Central memory CD8-positive, alpha-beta T cell (primary cell): ENCODE measurements around the gene STARD3.

ENCODE experiments used
- ATAC-seq: fragments of 150-1000 bp; cut with Tn5 transposase; replicated peaks from 2 replicates; pipeline ENCODE4 v1.10.0; 2022; ENCODE audit warnings: mild to moderate bottlenecking, moderate FRiP score, moderate number of reproducible peaks; ENCODE audit not compliant: poor library complexity, severe bottlenecking; ENCODE audit errors: extremely low read depth
- DNase-seq, 2 donors: peaks; one replicate each; pipeline ENCODE4 v3.0.0; 2021; ENCODE audit warnings: low spot score in 2 of 2
- H3K27ac Mint-ChIP-seq: one replicate; pipeline ENCODE4 v1.8.0; 2022; ENCODE audit warnings: low read depth, mild to moderate bottlenecking, moderate library complexity, mixed read lengths
- H3K27me3 Mint-ChIP-seq: one replicate; pipeline ENCODE4 v1.8.0; 2022; ENCODE audit warnings: mixed read lengths
- H3K36me3 Mint-ChIP-seq: one replicate; pipeline ENCODE4 v1.8.0; 2022; ENCODE audit warnings: mild to moderate bottlenecking, moderate library complexity, mixed read lengths; ENCODE audit not compliant: insufficient read depth
- H3K4me1 Mint-ChIP-seq: one replicate; pipeline ENCODE4 v1.8.0; 2022; ENCODE audit warnings: mixed read lengths
- H3K4me3 Mint-ChIP-seq: one replicate; pipeline ENCODE4 v1.8.0; 2022; ENCODE audit warnings: mild to moderate bottlenecking, moderate library complexity, mixed read lengths
- H3K9me3 Mint-ChIP-seq: one replicate; pipeline ENCODE4 v1.8.0; 2022; ENCODE audit warnings: mixed read lengths

Gene STARD3

DNA sequence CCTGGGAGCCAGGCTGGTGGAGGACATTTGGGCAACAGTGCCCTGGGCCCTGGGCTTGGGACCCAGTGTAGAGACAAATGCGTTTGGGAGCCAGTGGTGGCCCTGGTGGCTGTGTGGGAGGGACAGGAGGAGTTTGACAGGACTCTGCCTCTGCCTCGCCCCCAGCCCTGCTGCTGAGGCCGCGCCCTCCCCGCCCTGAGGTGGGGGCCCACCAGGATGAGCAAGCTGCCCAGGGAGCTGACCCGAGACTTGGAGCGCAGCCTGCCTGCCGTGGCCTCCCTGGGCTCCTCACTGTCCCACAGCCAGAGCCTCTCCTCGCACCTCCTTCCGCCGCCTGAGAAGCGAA is 16.3 kb downstream of the STARD3 start:
- DNase-seq = no peak
- no peak for ATAC-seq
- Mint-ChIP-seq H3K27me3 (no peaks in the 10 kb centered on the region), H3K4me3 (no peak overlapping the region), H3K36me3 (peaks cover 18% of the 10 kb centered on the region), H3K9me3 (no peaks in the 10 kb centered on the region), H3K4me1 (peaks cover 39% of the 10 kb centered on the region), H3K27ac (peak overlapping the region; percentile 87)

DNA sequence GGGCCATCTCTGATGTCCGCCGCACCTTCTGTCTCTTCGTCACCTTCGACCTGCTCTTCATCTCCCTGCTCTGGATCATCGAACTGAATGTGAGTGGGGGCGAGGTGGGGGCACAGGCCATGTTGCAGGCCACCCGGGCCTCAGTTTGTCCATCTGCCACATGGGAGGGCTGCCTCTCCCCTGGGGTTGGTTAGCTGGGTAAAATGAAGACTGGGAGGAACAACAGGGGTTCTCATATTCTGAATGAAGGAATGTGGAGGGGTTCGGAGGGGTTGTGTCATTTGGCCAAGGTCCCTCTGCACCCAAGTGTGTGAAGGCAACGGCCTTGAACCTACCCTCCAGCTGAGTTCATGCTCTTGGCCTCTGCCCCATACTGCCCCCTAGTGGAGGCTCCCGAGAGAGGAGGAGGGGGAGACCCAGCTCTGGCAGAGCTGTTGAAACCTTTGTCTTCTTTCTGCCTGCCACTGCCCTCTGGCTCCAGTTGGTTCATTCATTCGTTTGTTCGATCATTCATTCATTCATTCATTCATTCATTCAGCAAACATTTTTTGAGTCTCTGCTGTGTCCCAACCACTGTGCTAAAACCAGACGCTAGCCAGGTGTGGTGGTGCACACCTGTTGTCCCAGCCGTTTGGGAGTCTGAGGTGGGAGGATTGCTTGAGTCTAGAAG is 16.9 kb downstream of the STARD3 start:
- DNase-seq = peak; percentile 68 to 79
- no peaks in the 10 kb centered on the region for H3K9me3 Mint-ChIP-seq

DNA sequence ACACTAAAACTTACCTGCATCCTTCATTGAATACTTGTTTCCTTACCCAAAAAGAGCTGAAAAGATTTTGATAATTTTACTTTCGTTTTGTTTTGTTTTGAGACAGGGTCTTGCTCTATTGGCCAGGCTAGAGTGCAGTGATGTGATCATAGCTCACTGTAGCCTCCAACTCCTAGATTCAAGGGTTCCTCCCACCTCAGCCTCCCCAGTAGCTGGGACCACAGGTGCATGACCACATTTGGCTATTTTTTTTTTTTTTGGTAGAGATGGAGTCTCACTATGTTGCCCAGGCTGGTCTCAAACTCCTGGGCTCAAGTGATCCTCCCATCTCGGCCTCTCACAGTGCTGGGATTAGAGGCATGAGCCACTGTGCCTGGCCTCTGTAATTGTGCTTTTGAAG is 18.2 kb downstream of the STARD3 start:
- peaks cover 26% of the 10 kb centered on the region for H3K4me1 Mint-ChIP-seq
- H3K9me3 Mint-ChIP-seq = no peaks in the 10 kb centered on the region
- no peaks in the 10 kb centered on the region for H3K27me3 Mint-ChIP-seq
- DNase-seq (no peak), ATAC-seq (no peak)
- peaks cover 19% of the 10 kb centered on the region for H3K36me3 Mint-ChIP-seq
- no peak overlapping the region for H3K4me3 Mint-ChIP-seq
- H3K27ac Mint-ChIP-seq = no peak overlapping the region

More for the DNA sequence above, 16.9 kb downstream of the STARD3 start:
- Mint-ChIP-seq H3K27me3 (no peaks in the 10 kb centered on the region), H3K27ac (peak overlapping the region; percentile 87), H3K4me1 (peaks cover 34% of the 10 kb centered on the region), H3K4me3 (no peak overlapping the region), H3K36me3 (peaks cover 18% of the 10 kb centered on the region)
- ATAC-seq = peak; percentile 78

DNA sequence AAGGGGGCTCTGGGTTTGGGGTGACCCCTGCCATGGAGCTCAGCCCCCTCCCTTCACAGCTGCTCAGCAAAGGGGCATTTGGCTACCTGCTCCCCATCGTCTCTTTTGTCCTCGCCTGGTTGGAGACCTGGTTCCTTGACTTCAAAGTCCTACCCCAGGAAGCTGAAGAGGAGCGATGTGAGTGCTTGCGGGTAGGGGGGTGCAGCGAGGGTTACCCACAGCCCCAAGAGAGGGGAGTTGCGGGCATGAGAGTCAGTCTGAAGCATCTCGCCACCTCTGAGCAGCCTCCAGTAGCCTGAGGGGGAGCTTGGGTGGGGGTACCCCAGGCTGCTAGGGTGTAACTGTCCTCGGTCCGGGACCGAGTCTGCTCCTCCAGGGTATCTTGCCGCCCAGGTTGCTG is 21.4 kb downstream of the STARD3 start:
- Mint-ChIP-seq H3K36me3 (peaks cover 21% of the 10 kb centered on the region), H3K27me3 (no peaks in the 10 kb centered on the region), H3K9me3 (no peaks in the 10 kb centered on the region), H3K4me1 (no peaks in the 10 kb centered on the region), H3K27ac (no peak overlapping the region), H3K4me3 (no peak overlapping the region)
- DNase-seq (no peak), ATAC-seq (no peak)

DNA sequence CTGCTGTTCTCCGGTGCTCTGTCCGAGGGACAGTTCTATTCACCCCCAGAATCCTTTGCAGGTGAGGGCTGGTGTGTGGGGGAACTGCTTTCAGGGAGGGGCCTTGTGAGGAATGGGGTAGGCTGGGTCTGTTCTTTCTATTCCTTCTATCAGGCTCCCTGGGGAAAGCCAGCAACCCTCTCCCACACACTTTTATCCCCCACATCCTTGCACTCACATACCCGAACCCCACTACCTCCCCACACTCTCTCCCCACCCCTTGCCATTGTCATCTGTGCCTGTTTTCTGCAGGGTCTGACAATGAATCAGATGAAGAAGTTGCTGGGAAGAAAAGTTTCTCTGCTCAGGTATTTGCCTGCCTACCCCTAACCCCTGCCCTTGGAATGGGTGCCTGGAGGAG is 21.8 kb downstream of the STARD3 start:
- Mint-ChIP-seq H3K4me3 (no peak overlapping the region), H3K9me3 (no peaks in the 10 kb centered on the region), H3K27me3 (no peaks in the 10 kb centered on the region), H3K36me3 (peaks cover 20% of the 10 kb centered on the region), H3K27ac (no peak overlapping the region), H3K4me1 (peaks cover 1% of the 10 kb centered on the region)
- DNase-seq (no peak), ATAC-seq (no peak)

DNA sequence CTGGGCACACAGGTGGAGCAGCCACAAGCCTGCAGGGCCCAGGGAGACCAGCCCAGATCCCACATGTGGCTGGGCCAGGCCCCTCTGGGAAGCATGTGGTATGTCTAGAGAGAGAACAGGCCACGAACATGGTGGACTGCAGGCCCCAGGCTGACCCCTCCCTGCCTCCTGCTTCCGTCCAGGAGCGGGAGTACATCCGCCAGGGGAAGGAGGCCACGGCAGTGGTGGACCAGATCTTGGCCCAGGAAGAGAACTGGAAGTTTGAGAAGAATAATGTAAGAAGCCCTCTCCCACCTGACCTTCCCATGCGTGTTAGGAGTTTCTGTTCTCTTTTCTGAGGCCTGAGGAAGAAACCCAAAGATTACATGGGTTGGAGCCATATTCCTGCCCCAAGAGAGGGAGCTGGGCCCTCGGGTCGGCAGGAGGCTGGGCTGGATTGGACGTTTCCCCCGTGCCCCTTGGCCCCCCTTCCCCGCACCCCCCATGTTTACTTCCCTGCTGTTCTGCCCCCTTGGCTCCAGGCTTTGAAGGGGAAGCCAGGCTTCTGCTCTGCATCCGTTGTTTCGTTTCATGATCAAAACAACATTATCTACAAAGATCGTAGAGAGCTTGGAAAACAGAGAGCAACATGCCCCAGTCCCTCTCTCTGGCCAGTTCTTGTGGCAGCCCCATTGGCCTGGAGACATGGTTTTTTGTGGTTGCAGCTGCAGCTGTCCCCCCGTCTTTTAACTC is 22.5 kb downstream of the STARD3 start:
- H3K27me3 Mint-ChIP-seq = no peaks in the 10 kb centered on the region
- peak overlapping the region; percentile 9 for H3K4me3 Mint-ChIP-seq
- ATAC-seq (no peak), DNase-seq (no peak)
- H3K27ac Mint-ChIP-seq = no peak overlapping the region
- H3K9me3 Mint-ChIP-seq = no peaks in the 10 kb centered on the region
- peaks cover 5% of the 10 kb centered on the region for H3K4me1 Mint-ChIP-seq
- H3K36me3 Mint-ChIP-seq = peaks cover 16% of the 10 kb centered on the region

DNA sequence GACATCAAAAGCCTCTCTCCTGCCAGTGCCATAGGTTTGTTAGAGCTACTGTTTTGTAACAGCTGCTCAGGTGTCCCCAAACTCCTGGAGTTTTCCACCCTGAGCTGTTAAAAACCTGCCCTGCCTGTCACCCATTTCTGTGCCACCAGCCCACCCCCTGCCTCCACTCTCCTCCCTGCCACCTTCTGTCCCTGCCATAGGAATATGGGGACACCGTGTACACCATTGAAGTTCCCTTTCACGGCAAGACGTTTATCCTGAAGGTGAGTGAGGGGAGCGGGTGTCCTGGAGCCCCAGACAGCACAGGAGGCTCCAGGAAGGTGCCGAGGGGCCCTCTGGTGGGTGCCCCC is 23.0 kb downstream of the STARD3 start:
- Mint-ChIP-seq H3K4me3 (peak overlapping the region; percentile 9), H3K4me1 (peaks cover 5% of the 10 kb centered on the region), H3K36me3 (peaks cover 16% of the 10 kb centered on the region)

DNA sequence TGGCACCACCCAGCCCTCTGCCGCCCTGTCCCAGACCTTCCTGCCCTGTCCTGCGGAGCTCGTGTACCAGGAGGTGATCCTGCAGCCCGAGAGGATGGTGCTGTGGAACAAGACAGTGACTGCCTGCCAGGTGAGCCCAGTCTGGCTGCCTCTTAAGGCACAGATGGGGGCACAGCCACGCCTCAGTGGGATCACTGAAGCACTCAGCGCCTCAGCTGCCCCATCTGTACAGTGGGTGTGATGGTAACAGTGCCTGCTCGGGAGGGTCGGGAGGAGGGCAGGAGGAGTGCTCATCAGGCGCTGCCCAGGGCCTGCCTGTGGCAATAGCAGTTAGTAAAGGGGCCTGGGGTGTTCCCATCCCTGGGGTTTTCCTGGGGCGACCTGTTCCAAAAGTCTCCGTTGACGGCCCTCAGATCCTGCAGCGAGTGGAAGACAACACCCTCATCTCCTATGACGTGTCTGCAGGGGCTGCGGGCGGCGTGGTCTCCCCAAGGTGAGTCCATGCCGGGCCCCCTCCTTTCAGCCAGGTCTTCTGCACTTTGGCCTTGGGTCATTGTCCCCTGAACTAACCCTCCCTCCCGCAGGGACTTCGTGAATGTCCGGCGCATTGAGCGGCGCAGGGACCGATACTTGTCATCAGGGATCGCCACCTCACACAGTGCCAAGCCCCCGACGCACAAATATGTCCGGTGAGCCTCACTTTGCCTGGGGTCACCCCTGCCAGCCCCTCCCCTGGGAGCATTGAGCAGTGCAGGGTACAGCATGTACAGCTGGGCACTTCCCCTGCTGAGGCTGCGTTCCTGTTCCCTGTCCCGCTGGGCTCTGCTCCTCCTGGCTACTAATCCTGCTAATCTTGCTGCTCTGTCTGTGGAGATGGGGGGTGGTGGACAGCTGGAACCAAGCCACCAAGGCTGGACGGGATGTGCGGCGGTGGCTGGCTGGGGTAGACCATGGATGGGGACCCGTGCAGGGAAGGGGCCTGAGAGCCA is 23.7 kb downstream of the STARD3 start:
- DNase-seq (no peak), ATAC-seq (no peak)
- Mint-ChIP-seq H3K27ac (no peak overlapping the region), H3K27me3 (no peaks in the 10 kb centered on the region), H3K36me3 (peaks cover 16% of the 10 kb centered on the region), H3K9me3 (no peaks in the 10 kb centered on the region), H3K4me3 (no peak overlapping the region), H3K4me1 (peaks cover 5% of the 10 kb centered on the region)

More for the DNA sequence above, 23.0 kb downstream of the STARD3 start:
- DNase-seq = no peak
- H3K9me3 Mint-ChIP-seq = no peaks in the 10 kb centered on the region
- ATAC-seq = no peak
- H3K27ac Mint-ChIP-seq = no peak overlapping the region
- no peaks in the 10 kb centered on the region for H3K27me3 Mint-ChIP-seq

DNA sequence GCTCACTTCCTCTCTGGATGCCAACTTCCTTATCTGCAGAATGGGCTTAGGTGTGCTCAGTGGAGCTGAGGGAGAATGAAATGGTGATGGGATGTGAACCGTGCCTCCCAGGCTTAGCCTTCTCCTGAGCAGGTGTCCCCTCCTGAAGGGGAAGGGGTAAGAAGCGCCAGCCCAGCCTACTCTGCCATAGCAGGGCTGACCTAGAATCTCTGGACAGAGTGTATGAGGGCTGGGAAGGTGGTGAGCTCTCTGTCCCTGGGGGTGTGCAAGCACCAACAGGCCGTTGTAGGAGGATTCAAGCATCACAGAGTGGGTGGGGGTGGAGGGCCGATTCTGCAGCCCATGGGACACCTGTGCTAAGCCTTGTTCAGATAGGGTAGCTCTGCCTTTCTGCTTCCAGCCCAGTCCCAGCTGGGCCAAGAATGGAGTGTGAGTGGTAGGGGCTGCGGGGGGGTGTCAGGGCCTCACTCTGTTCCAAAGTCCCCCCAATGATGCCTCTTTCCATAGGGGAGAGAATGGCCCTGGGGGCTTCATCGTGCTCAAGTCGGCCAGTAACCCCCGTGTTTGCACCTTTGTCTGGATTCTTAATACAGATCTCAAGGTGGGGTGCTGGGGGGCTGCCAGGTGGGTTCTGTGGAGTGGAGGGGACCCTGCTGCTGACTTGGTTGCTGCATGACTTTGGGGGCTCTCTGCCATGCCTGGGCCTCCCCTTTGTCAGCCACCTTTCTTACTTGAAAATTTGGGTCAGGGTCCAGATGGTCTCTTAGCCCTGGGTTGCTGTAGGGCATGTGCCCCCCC is 25.0 kb downstream of the STARD3 start:
- ATAC-seq (no peak), DNase-seq (no peak)
- H3K4me3 Mint-ChIP-seq = no peak overlapping the region
- H3K27ac Mint-ChIP-seq = no peak overlapping the region
- H3K36me3 Mint-ChIP-seq = peaks cover 14% of the 10 kb centered on the region
- peaks cover 7% of the 10 kb centered on the region for H3K4me1 Mint-ChIP-seq
- no peaks in the 10 kb centered on the region for H3K9me3 Mint-ChIP-seq
- H3K27me3 Mint-ChIP-seq = no peaks in the 10 kb centered on the region

DNA sequence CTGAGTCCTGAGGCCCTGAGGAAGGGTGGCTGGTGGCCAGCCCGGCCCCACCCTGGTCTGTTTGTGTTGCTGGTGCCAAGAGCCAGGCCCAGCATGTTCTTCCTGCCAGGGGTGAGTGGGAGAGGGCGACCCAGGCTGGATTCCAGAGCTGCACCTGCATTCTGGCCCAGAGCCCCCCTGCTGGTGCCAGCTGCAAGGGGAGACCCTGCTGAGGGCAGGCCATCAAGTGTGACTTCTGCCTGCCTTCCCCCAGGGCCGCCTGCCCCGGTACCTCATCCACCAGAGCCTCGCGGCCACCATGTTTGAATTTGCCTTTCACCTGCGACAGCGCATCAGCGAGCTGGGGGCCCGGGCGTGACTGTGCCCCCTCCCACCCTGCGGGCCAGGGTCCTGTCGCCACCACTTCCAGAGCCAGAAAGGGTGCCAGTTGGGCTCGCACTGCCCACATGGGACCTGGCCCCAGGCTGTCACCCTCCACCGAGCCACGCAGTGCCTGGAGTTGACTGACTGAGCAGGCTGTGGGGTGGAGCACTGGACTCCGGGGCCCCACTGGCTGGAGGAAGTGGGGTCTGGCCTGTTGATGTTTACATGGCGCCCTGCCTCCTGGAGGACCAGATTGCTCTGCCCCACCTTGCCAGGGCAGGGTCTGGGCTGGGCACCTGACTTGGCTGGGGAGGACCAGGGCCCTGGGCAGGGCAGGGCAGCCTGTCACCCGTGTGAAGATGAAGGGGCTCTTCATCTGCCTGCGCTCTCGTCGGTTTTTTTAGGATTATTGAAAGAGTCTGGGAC is 25.8 kb downstream of the STARD3 start:
- no peak overlapping the region for H3K27ac Mint-ChIP-seq
- H3K4me3 Mint-ChIP-seq = no peak overlapping the region
- peaks cover 10% of the 10 kb centered on the region for H3K4me1 Mint-ChIP-seq
- DNase-seq (no peak), ATAC-seq (no peak)
- H3K27me3 Mint-ChIP-seq = no peaks in the 10 kb centered on the region
- peaks cover 9% of the 10 kb centered on the region for H3K36me3 Mint-ChIP-seq
- H3K9me3 Mint-ChIP-seq = no peaks in the 10 kb centered on the region

DNA sequence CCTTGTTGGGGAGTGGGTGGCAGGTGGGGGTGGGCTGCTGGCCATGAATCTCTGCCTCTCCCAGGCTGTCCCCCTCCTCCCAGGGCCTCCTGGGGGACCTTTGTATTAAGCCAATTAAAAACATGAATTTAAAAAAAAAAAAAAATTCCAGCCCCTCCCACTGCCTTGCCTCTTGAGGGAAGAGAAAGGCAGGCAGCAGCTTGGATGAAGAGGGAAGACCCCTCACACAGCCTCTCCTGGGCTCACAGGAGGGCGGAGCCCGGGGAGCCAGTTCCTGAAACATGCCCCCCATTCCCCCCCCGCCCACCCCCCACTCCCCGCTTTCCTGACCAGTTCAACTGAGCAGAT is 26.4 kb downstream of the STARD3 start:
- Mint-ChIP-seq H3K36me3 (peaks cover 9% of the 10 kb centered on the region), H3K4me1 (peaks cover 15% of the 10 kb centered on the region), H3K27me3 (no peaks in the 10 kb centered on the region), H3K27ac (no peak overlapping the region), H3K9me3 (no peaks in the 10 kb centered on the region), H3K4me3 (no peak overlapping the region)
- ATAC-seq (no peak), DNase-seq (no peak)
